ENCODE data around the gene ERRFI1. TPM values are rescaled to one million over a fixed set of nuclear protein-coding genes. Genes with fewer than 3 reads are reported as not detected.

The ERRFI1 gene
- polyA plus RNA-seq, 3 donors, result 0.08 to 1.5 (median 0.28) TPM

DNA sequence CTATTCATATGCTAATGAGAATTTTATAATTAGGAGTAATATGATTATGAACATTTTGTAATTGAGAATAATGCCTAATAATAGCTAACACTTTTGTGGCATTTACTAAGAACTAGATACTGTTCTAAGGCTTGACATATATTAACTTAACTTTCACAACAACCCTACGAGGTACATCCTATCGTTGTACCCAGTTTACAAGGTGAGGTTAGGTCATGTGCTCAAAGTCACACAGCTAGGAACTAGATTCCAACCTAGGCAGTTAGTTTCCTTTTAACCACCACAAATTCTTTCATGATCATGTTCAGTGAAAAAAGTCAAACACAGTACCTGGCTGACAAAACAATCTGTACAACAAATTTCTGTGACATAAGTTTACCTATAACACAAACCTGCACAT lies 13.0 kb upstream of the ERRFI1 start:
- no peak overlapping the region for H3K27ac Mint-ChIP-seq
- 80% methylated on average over 2 of the region's 2 CpGs for WGBS (ENCODE audit: insufficient coverage)
- H3K27me3 Mint-ChIP-seq (ENCODE audit: low read depth in 3 of 3), result peaks cover under 1 to 7% (median 7%) of the 10 kb centered on the region in 3 donors
- intact Hi-C loops (cut with micrococcal nuclease), result loop anchor here in 1 of 2 donors (10.0 kb wide), 1 partner anchor 196 kb away; no protein-coding TSS in a partner anchor
- TF ChIP-seq, protein P1, sequence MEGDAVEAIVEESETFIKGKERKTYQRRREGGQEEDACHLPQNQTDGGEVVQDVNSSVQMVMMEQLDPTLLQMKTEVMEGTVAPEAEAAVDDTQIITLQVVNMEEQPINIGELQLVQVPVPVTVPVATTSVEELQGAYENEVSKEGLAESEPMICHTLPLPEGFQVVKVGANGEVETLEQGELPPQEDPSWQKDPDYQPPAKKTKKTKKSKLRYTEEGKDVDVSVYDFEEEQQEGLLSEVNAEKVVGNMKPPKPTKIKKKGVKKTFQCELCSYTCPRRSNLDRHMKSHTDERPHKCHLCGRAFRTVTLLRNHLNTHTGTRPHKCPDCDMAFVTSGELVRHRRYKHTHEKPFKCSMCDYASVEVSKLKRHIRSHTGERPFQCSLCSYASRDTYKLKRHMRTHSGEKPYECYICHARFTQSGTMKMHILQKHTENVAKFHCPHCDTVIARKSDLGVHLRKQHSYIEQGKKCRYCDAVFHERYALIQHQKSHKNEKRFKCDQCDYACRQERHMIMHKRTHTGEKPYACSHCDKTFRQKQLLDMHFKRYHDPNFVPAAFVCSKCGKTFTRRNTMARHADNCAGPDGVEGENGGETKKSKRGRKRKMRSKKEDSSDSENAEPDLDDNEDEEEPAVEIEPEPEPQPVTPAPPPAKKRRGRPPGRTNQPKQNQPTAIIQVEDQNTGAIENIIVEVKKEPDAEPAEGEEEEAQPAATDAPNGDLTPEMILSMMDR (IDR thresholded peaks at IDR 0.05), result no peak
- Histone ChIP-seq H3K4me1 (ENCODE audit: control insufficient read depth in 1 of 2, insufficient read depth in 2 of 2, low read length in 2 of 2) (no peaks in the 10 kb centered on the region), H2AFZ (ENCODE audit: insufficient read depth, low read depth, low read length, poor library complexity, severe bottlenecking) (no peak overlapping the region), H3K79me2 (ENCODE audit: insufficient read depth, low read length) (no peaks in the 10 kb centered on the region), H3K9me3 (replicated peaks in 1 of 2; ENCODE audit: control insufficient read depth in 1 of 2, insufficient read depth in 1 of 2, low read length in 2 of 2) (no peaks in the 10 kb centered on the region), H4K20me1 (ENCODE audit: insufficient read depth, low read length) (no peaks in the 10 kb centered on the region), H3K27me3 (ENCODE audit: control insufficient read depth in 2 of 2, insufficient read depth in 2 of 2, low read length in 2 of 2) (peaks cover 0 to 5% of the 10 kb centered on the region in 2 donors), H3K27ac (ENCODE audit: low read depth in 1 of 2, low read length in 2 of 2) (no peak overlapping the region), H3K4me2 (replicated peaks; ENCODE audit: extremely low read depth, low read length, poor library complexity, severe bottlenecking) (no peak overlapping the region), H3K4me3 (replicated peaks in 1 of 3; ENCODE audit: low read depth in 2 of 3, low read length in 3 of 3) (no peak overlapping the region), H3K36me3 (replicated peaks in 1 of 2; ENCODE audit: control insufficient read depth in 1 of 2, insufficient read depth in 2 of 2, low read length in 2 of 2) (no peaks in the 10 kb centered on the region), H3K9ac (ENCODE audit: insufficient read depth, low read length, poor library complexity, severe bottlenecking) (no peak overlapping the region)
- H3K4me3 Mint-ChIP-seq, result no peak overlapping the region
- H3K4me1 Mint-ChIP-seq, result no peaks in the 10 kb centered on the region
- no peaks in the 10 kb centered on the region for H3K36me3 Mint-ChIP-seq
- DNase-seq, result no peak
- peaks cover 0 to 8% (median 2%) of the 10 kb centered on the region in 7 donors for H3K9me3 Mint-ChIP-seq

GRCh38 chr1:8035289-8035688 lies 9.2 kb upstream of the ERRFI1 start:
- Histone ChIP-seq H2AFZ (ENCODE audit: insufficient read depth, low read depth, low read length, poor library complexity, severe bottlenecking) (no peak overlapping the region), H3K9ac (ENCODE audit: insufficient read depth, low read length, poor library complexity, severe bottlenecking) (no peak overlapping the region), H3K4me3 (replicated peaks in 1 of 3; ENCODE audit: low read depth in 2 of 3, low read length in 3 of 3) (no peak overlapping the region), H3K4me2 (replicated peaks; ENCODE audit: extremely low read depth, low read length, poor library complexity, severe bottlenecking) (no peak overlapping the region), H3K27ac (ENCODE audit: low read depth in 1 of 2, low read length in 2 of 2) (no peak overlapping the region), H3K27me3 (ENCODE audit: control insufficient read depth in 2 of 2, insufficient read depth in 2 of 2, low read length in 2 of 2) (peaks cover 0 to 5% of the 10 kb centered on the region in 2 donors), H3K79me2 (ENCODE audit: insufficient read depth, low read length) (no peaks in the 10 kb centered on the region), H3K9me3 (replicated peaks in 1 of 2; ENCODE audit: control insufficient read depth in 1 of 2, insufficient read depth in 1 of 2, low read length in 2 of 2) (no peaks in the 10 kb centered on the region), H3K36me3 (replicated peaks in 1 of 2; ENCODE audit: control insufficient read depth in 1 of 2, insufficient read depth in 2 of 2, low read length in 2 of 2) (no peaks in the 10 kb centered on the region), H4K20me1 (ENCODE audit: insufficient read depth, low read length) (no peaks in the 10 kb centered on the region), H3K4me1 (ENCODE audit: control insufficient read depth in 1 of 2, insufficient read depth in 2 of 2, low read length in 2 of 2) (no peaks in the 10 kb centered on the region)
- peaks cover 0 to 1% (median 0%) of the 10 kb centered on the region in 7 donors for H3K9me3 Mint-ChIP-seq
- peaks cover 6 to 9% (median 9%) of the 10 kb centered on the region in 3 donors for H3K27me3 Mint-ChIP-seq (ENCODE audit: low read depth in 3 of 3)
- no peak for DNase-seq
- TF ChIP-seq, protein P1 (IDR thresholded peaks at IDR 0.05), result no peak
- no peak overlapping the region for H3K27ac Mint-ChIP-seq
- 100% methylated on average over 2 of the region's 4 CpGs for WGBS (ENCODE audit: insufficient coverage)
- intact Hi-C loops (cut with micrococcal nuclease), result loop anchor here in 1 of 2 donors (10.0 kb wide), 1 partner anchor 200 kb away; no protein-coding TSS in a partner anchor
- peaks cover 3% of the 10 kb centered on the region for H3K4me1 Mint-ChIP-seq
- H3K4me3 Mint-ChIP-seq, result no peak overlapping the region
- no peaks in the 10 kb centered on the region for H3K36me3 Mint-ChIP-seq
